OCI-LY7 (cell line): Measurements from ENCODE around the gene AP3M1. TPM values are rescaled to one million over a fixed set of nuclear protein-coding genes. Genes with fewer than 3 reads are reported as not detected.
"Not testable (repeated sequence)": the region's sequence is repeated elsewhere in the genome, so short reads cannot be mapped to it uniquely, and the experiment has no call there.

Experiments used
- BruUV-seq: library from RNA; stranded (reverse); fragments of 400-500 nt; replicated peaks from 2 replicates; lab custom pipeline; 2021; lab: Mats Ljungman, UMichigan
- CTCF ChIA-PET: fragments of 300-600 bp; sonication (Branson Sonifier 250); formaldehyde crosslinking; loops from one replicate; lab custom pipeline; 2022; ENCODE audit warnings: antibody characterized with exemption; ENCODE audit not compliant: unreplicated experiment; lab: Charles Lee
- POLR2A ChIA-PET: fragments of 300-600 bp; sonication (Branson Sonifier 250); formaldehyde crosslinking; loops from one replicate; lab custom pipeline; 2022; ENCODE audit warnings: antibody characterized with exemption; lab: Charles Lee
- DNase-seq: peaks from one replicate; pipeline ENCODE4 v3.0.0-alpha.2; 2015; ENCODE audit warnings: low spot score
- H2AFZ ChIP-seq: fragments of 200-600 bp; sonication (generic), shearing (Covaris generic); 2 replicates; pipeline ENCODE4 v1.6.1; 2014; ENCODE audit warnings: mild to moderate bottlenecking, antibody characterized with exemption, low read length, moderate library complexity
- H3K27ac ChIP-seq: fragments of 200-600 bp; sonication (generic); 2 replicates; pipeline ENCODE4 v1.5.1; 2014; ENCODE audit warnings: mixed run types, low read depth, mild to moderate bottlenecking, moderate library complexity, low read length, inconsistent platforms; ENCODE audit not compliant: poor library complexity, severe bottlenecking
- H3K36me3 ChIP-seq: fragments of 200-600 bp; sonication (generic); 2 replicates; pipeline ENCODE4 v1.6.1; 2014; ENCODE audit warnings: mild to moderate bottlenecking, antibody characterized with exemption, low read length, moderate library complexity, mixed read lengths; ENCODE audit not compliant: insufficient read depth
- H3K4me1 ChIP-seq: fragments of 200-600 bp; sonication (generic); 2 replicates; pipeline ENCODE4 v1.5.1; 2014; ENCODE audit warnings: mild to moderate bottlenecking, low read length; ENCODE audit not compliant: insufficient read depth, poor library complexity, severe bottlenecking
- H3K4me2 ChIP-seq: fragments of 200-600 bp; sonication (generic); 2 replicates; pipeline ENCODE4 v1.6.1; 2014; ENCODE audit warnings: mild to moderate bottlenecking, low read length
- H3K4me3 ChIP-seq: fragments of 200-600 bp; sonication (generic); 2 replicates; pipeline ENCODE4 v1.5.1; 2014; ENCODE audit warnings: mild to moderate bottlenecking, low read depth, low read length; ENCODE audit not compliant: poor library complexity, severe bottlenecking
- H3K79me2 ChIP-seq: fragments of 200-600 bp; sonication (generic); 2 replicates; pipeline ENCODE4 v1.6.1; 2016; ENCODE audit warnings: low read depth, mild to moderate bottlenecking, low read length, moderate library complexity, mixed read lengths; ENCODE audit not compliant: insufficient read depth
- H3K9me2 ChIP-seq: fragments of 200-600 bp; sonication (generic); 2 replicates; pipeline ENCODE4 v1.6.1; 2016; ENCODE audit warnings: mild to moderate bottlenecking, low read length, mixed read lengths; ENCODE audit not compliant: insufficient read depth
- H3K9me3 ChIP-seq: fragments of 200-600 bp; sonication (generic); 2 replicates; pipeline ENCODE4 v1.6.1; 2014; ENCODE audit warnings: mild to moderate bottlenecking, mixed run types, low read length, mixed read lengths
- H4K20me1 ChIP-seq: fragments of 200-600 bp; sonication (generic); 2 replicates; pipeline ENCODE4 v1.6.1; 2014; ENCODE audit warnings: mild to moderate bottlenecking, antibody characterized with exemption, low read length, moderate library complexity, mixed read lengths; ENCODE audit not compliant: insufficient read depth
- CTCF ChIP-seq: fragments of 200-600 bp; sonication (generic); conservative IDR thresholded peaks from 2 replicates; pipeline ENCODE4 v1.5.1; 2014; ENCODE audit warnings: mild to moderate bottlenecking, antibody characterized with exemption, low read length, moderate library complexity, mixed read lengths
- EZH2phosphoT487 ChIP-seq: fragments of 200-600 bp; sonication (generic); IDR thresholded peaks from 2 replicates; pipeline ENCODE4 v1.6.1; 2018; ENCODE audit warnings: low read depth, borderline replicate concordance, mild to moderate bottlenecking, mixed run types, antibody characterized with exemption, low read length, moderate library complexity, mixed read lengths
- intact Hi-C: fragments of 100-400 bp; cut with micrococcal nuclease; formaldehyde crosslinking; loops from one replicate; pipeline ENCODE4 v1.10.0; 2022; ENCODE audit not compliant: unreplicated experiment
- total RNA-seq, 2 experiments: library from RNA; depleted of rRNA in 1 of 2; stranded (reverse); fragments of >200 nt in 1 of 2; shearing (Covaris generic) in 1 of 2; gene quantifications; 2 replicates each; pipeline ENCODE4 v1.2.3, GENCODE V29; 2014 to 2022

AP3M1 gene
- total RNA-seq, 2 experiments from 2014 or later: 35.5 to 54.2 TPM

- no peaks in the 10 kb centered on the region for H4K20me1 ChIP-seq
Observed at GRCh38 chr10:74140553-74140952, 10.1 kb downstream of the AP3M1 start.

GRCh38 chr10:74139981-74140380 lies 10.6 kb downstream of the AP3M1 start:
- TF ChIP-seq CTCF (no peak), EZH2phosphoT487 (no peak)
- no peaks in the 10 kb centered on the region for H3K9me3 ChIP-seq

More at GRCh38 chr10:74140553-74140952, 10.1 kb downstream of the AP3M1 start:
- Histone ChIP-seq H2AFZ (no peak overlapping the region), H3K79me2 (peaks cover 34% of the 10 kb centered on the region), H3K4me3 (no peak overlapping the region), H3K9me2 (no peaks in the 10 kb centered on the region), H3K4me2 (no peak overlapping the region), H3K9me3 (no peaks in the 10 kb centered on the region), H3K36me3 (peaks cover 61% of the 10 kb centered on the region), H3K4me1 (no peaks in the 10 kb centered on the region), H3K27ac (no peak overlapping the region)
- POLR2A ChIA-PET: no interaction called here
- no peak for DNase-seq
- BruUV-seq: no TSS peak
- intact Hi-C loops: no loop called here
- CTCF ChIA-PET: no interaction called here
- TF ChIP-seq CTCF: no peak
- no peak for TF ChIP-seq EZH2phosphoT487

GRCh38 chr10:74138596-74138995 lies 12.0 kb downstream of the AP3M1 start:
- H3K4me2 ChIP-seq, intact Hi-C loops, CTCF ChIA-PET, H3K9me2 ChIP-seq, DNase-seq, H2AFZ ChIP-seq, BruUV-seq, H3K4me1 ChIP-seq, H4K20me1 ChIP-seq, H3K27ac ChIP-seq, H3K9me3 ChIP-seq, H3K4me3 ChIP-seq: not testable (repeated sequence)
- POLR2A ChIA-PET: interaction anchor here (0.7 to 1.2 kb wide), 8 partner anchors 8 to 238 kb away, joined by 3 to 10 read pairs (median 4); partner anchors contain the start of gene AP3M1
- Histone ChIP-seq H3K36me3 (peaks cover 68% of the 10 kb centered on the region), H3K79me2 (peaks cover 16% of the 10 kb centered on the region; the same call in 1 of the 2 replicates)

More at GRCh38 chr10:74139981-74140380, 10.6 kb downstream of the AP3M1 start:
- Histone ChIP-seq H3K9me2 (no peaks in the 10 kb centered on the region), H3K79me2 (peaks cover 28% of the 10 kb centered on the region; the same call in 1 of the 2 replicates), H2AFZ (no peak overlapping the region), H3K27ac (no peak overlapping the region), H3K4me2 (no peak overlapping the region), H3K36me3 (peaks cover 61% of the 10 kb centered on the region), H3K4me1 (no peaks in the 10 kb centered on the region), H3K4me3 (no peak overlapping the region), H4K20me1 (no peaks in the 10 kb centered on the region)
- ChIA-PET CTCF (no interaction called here), POLR2A (interaction anchor here (0.7 kb wide), 1 partner anchor 70 kb away, joined by 3 read pairs; no protein-coding TSS in a partner anchor)
- DNase-seq: no peak
- intact Hi-C loops: no loop called here
- no TSS peak for BruUV-seq
